OCI-LY7 (cell line): ENCODE measurements around the gene GNS. TPM values are rescaled to one million over a fixed set of nuclear protein-coding genes. Genes with fewer than 3 reads are reported as not detected.

ENCODE experiments used
- BruUV-seq: library from RNA; stranded (reverse); fragments of 400-500 nt; replicated peaks from 2 replicates; lab custom pipeline; 2021; lab: Mats Ljungman, UMichigan
- CTCF ChIA-PET: fragments of 300-600 bp; sonication (Branson Sonifier 250); formaldehyde crosslinking; loops from one replicate; lab custom pipeline; 2022; ENCODE audit warnings: antibody characterized with exemption; ENCODE audit not compliant: unreplicated experiment; lab: Charles Lee
- POLR2A ChIA-PET: fragments of 300-600 bp; sonication (Branson Sonifier 250); formaldehyde crosslinking; loops from one replicate; lab custom pipeline; 2022; ENCODE audit warnings: antibody characterized with exemption; lab: Charles Lee
- DNase-seq: peaks from one replicate; pipeline ENCODE4 v3.0.0-alpha.2; 2015; ENCODE audit warnings: low spot score
- H2AFZ ChIP-seq: fragments of 200-600 bp; sonication (generic), shearing (Covaris generic); 2 replicates; pipeline ENCODE4 v1.6.1; 2014; ENCODE audit warnings: mild to moderate bottlenecking, antibody characterized with exemption, low read length, moderate library complexity
- H3K27ac ChIP-seq: fragments of 200-600 bp; sonication (generic); 2 replicates; pipeline ENCODE4 v1.5.1; 2014; ENCODE audit warnings: mixed run types, low read depth, mild to moderate bottlenecking, moderate library complexity, low read length, inconsistent platforms; ENCODE audit not compliant: poor library complexity, severe bottlenecking
- H3K36me3 ChIP-seq: fragments of 200-600 bp; sonication (generic); 2 replicates; pipeline ENCODE4 v1.6.1; 2014; ENCODE audit warnings: mild to moderate bottlenecking, antibody characterized with exemption, low read length, moderate library complexity, mixed read lengths; ENCODE audit not compliant: insufficient read depth
- H3K4me1 ChIP-seq: fragments of 200-600 bp; sonication (generic); 2 replicates; pipeline ENCODE4 v1.5.1; 2014; ENCODE audit warnings: mild to moderate bottlenecking, low read length; ENCODE audit not compliant: insufficient read depth, poor library complexity, severe bottlenecking
- H3K4me2 ChIP-seq: fragments of 200-600 bp; sonication (generic); 2 replicates; pipeline ENCODE4 v1.6.1; 2014; ENCODE audit warnings: mild to moderate bottlenecking, low read length
- H3K4me3 ChIP-seq: fragments of 200-600 bp; sonication (generic); 2 replicates; pipeline ENCODE4 v1.5.1; 2014; ENCODE audit warnings: mild to moderate bottlenecking, low read depth, low read length; ENCODE audit not compliant: poor library complexity, severe bottlenecking
- H3K79me2 ChIP-seq: fragments of 200-600 bp; sonication (generic); 2 replicates; pipeline ENCODE4 v1.6.1; 2016; ENCODE audit warnings: low read depth, mild to moderate bottlenecking, low read length, moderate library complexity, mixed read lengths; ENCODE audit not compliant: insufficient read depth
- H3K9me2 ChIP-seq: fragments of 200-600 bp; sonication (generic); 2 replicates; pipeline ENCODE4 v1.6.1; 2016; ENCODE audit warnings: mild to moderate bottlenecking, low read length, mixed read lengths; ENCODE audit not compliant: insufficient read depth
- H3K9me3 ChIP-seq: fragments of 200-600 bp; sonication (generic); 2 replicates; pipeline ENCODE4 v1.6.1; 2014; ENCODE audit warnings: mild to moderate bottlenecking, mixed run types, low read length, mixed read lengths
- H4K20me1 ChIP-seq: fragments of 200-600 bp; sonication (generic); 2 replicates; pipeline ENCODE4 v1.6.1; 2014; ENCODE audit warnings: mild to moderate bottlenecking, antibody characterized with exemption, low read length, moderate library complexity, mixed read lengths; ENCODE audit not compliant: insufficient read depth
- CTCF ChIP-seq: fragments of 200-600 bp; sonication (generic); conservative IDR thresholded peaks from 2 replicates; pipeline ENCODE4 v1.5.1; 2014; ENCODE audit warnings: mild to moderate bottlenecking, antibody characterized with exemption, low read length, moderate library complexity, mixed read lengths
- EZH2phosphoT487 ChIP-seq: fragments of 200-600 bp; sonication (generic); IDR thresholded peaks from 2 replicates; pipeline ENCODE4 v1.6.1; 2018; ENCODE audit warnings: low read depth, borderline replicate concordance, mild to moderate bottlenecking, mixed run types, antibody characterized with exemption, low read length, moderate library complexity, mixed read lengths
- intact Hi-C: fragments of 100-400 bp; cut with micrococcal nuclease; formaldehyde crosslinking; loops from one replicate; pipeline ENCODE4 v1.10.0; 2022; ENCODE audit not compliant: unreplicated experiment
- total RNA-seq, 2 experiments: library from RNA; depleted of rRNA in 1 of 2; stranded (reverse); fragments of >200 nt in 1 of 2; shearing (Covaris generic) in 1 of 2; gene quantifications; 2 replicates each; pipeline ENCODE4 v1.2.3, GENCODE V29; 2014 to 2022

The GNS gene
- total RNA-seq, 2 experiments from 2014 or later, result 8.0 to 16.0 TPM

GRCh38 chr12:64722835-64723234, 36.4 kb downstream of the GNS start:
- Histone ChIP-seq H3K9me2 (no peaks in the 10 kb centered on the region), H3K4me2 (no peak overlapping the region), H3K79me2 (no peaks in the 10 kb centered on the region), H2AFZ (no peak overlapping the region), H3K4me3 (no peak overlapping the region), H3K9me3 (no peaks in the 10 kb centered on the region), H4K20me1 (no peaks in the 10 kb centered on the region), H3K4me1 (no peaks in the 10 kb centered on the region), H3K27ac (no peak overlapping the region), H3K36me3 (peaks cover 25% of the 10 kb centered on the region; the same call in 1 of the 2 replicates)
- no peak for TF ChIP-seq EZH2phosphoT487
- TF ChIP-seq CTCF, result no peak
- intact Hi-C loops, result no loop called here
- ChIA-PET CTCF (no interaction called here), POLR2A (no interaction called here)
- DNase-seq, result no peak
- BruUV-seq, result no TSS peak

- intact Hi-C loops, result no loop called here
- POLR2A ChIA-PET, result no interaction called here
- no peak overlapping the region for H3K27ac ChIP-seq
- CTCF ChIA-PET, result no interaction called here
- peaks cover 34% of the 10 kb centered on the region; the same call in 1 of the 2 replicates for H3K36me3 ChIP-seq
- H3K9me2 ChIP-seq, result no peaks in the 10 kb centered on the region
- no peaks in the 10 kb centered on the region for H4K20me1 ChIP-seq
- no peaks in the 10 kb centered on the region for H3K79me2 ChIP-seq
- no peak overlapping the region for H3K4me2 ChIP-seq
- H3K9me3 ChIP-seq, result no peaks in the 10 kb centered on the region
- H2AFZ ChIP-seq, result no peak overlapping the region
- no TSS peak for BruUV-seq
- DNase-seq, result no peak
- TF ChIP-seq EZH2phosphoT487, result no peak
- TF ChIP-seq CTCF, result no peak
- no peak overlapping the region for H3K4me3 ChIP-seq
- no peaks in the 10 kb centered on the region for H3K4me1 ChIP-seq
Observed at GRCh38 chr12:64720884-64721283, 38.3 kb downstream of the GNS start.

GRCh38 chr12:64718649-64719048, 40.6 kb downstream of the GNS start:
- ChIA-PET CTCF (no interaction called here), POLR2A (no interaction called here)

More at GRCh38 chr12:64718649-64719048, 40.6 kb downstream of the GNS start:
- H3K9me3 ChIP-seq, result no peaks in the 10 kb centered on the region
- DNase-seq, result no peak
- no peak overlapping the region for H2AFZ ChIP-seq
- H3K36me3 ChIP-seq, result peaks cover 51% of the 10 kb centered on the region; the same call in 1 of the 2 replicates
- no peaks in the 10 kb centered on the region for H4K20me1 ChIP-seq
- BruUV-seq, result no TSS peak
- no peaks in the 10 kb centered on the region for H3K4me1 ChIP-seq
- no peak overlapping the region for H3K4me3 ChIP-seq
- no peak overlapping the region for H3K27ac ChIP-seq
- intact Hi-C loops, result no loop called here
- no peaks in the 10 kb centered on the region for H3K9me2 ChIP-seq
- H3K4me2 ChIP-seq, result no peak overlapping the region
- no peak for TF ChIP-seq CTCF
- TF ChIP-seq EZH2phosphoT487, result no peak
- H3K79me2 ChIP-seq, result no peaks in the 10 kb centered on the region
